HCT116 (cell line): Measurements from ENCODE around the gene SLC10A7. TPM values are rescaled to one million over a fixed set of nuclear protein-coding genes. Genes with fewer than 3 reads are reported as not detected.

Experiments
- ATAC-seq: fragments of 200-7000 bp; cut with Tn5 transposase; 2 replicates; pipeline ENCODE4 v1.9.1; 2020; ENCODE audit warnings: mild to moderate bottlenecking, moderate library complexity
- BruUV-seq: library from RNA; stranded (reverse); fragments of 400-500 nt; replicated peaks from 2 replicates; lab custom pipeline; 2021; lab: Mats Ljungman, UMichigan
- CTCF ChIA-PET: fragments of 300-600 bp; sonication (Branson Sonifier 250); formaldehyde crosslinking; loops from one replicate; lab custom pipeline; 2021; ENCODE audit warnings: antibody characterized with exemption; lab: Charles Lee
- POLR2A ChIA-PET: fragments of 300-600, 350-600 bp; sonication (Branson Sonifier 250); formaldehyde crosslinking; loops from one replicate; lab custom pipeline; 2021; ENCODE audit warnings: antibody characterized with exemption; lab: Charles Lee
- RAD21 ChIA-PET, 2 experiments: fragments of 300-600 bp; sonication (Branson Sonifier 250); formaldehyde crosslinking; loops; one replicate each; lab custom pipeline; 2023; ENCODE audit warnings: low total read pairs in 2 of 2; ENCODE audit not compliant: uncharacterized antibody in 2 of 2, unreplicated experiment in 2 of 2, low non-redundant PET in 1 of 2; lab: Charles Lee
- DNase-seq: peaks from one replicate; pipeline ENCODE4 v3.0.0-alpha.2; 2010; ENCODE audit warnings: low read depth, low spot score
- H2AFZ ChIP-seq: fragments of 200-600 bp; shearing (Covaris generic), sonication (generic); 2 replicates; pipeline ENCODE4 v1.6.1; 2017; ENCODE audit warnings: low read depth, mixed run types, mixed read lengths, antibody characterized with exemption, low read length; ENCODE audit not compliant: poor library complexity, severe bottlenecking
- H3K27ac ChIP-seq: 2 replicates; pipeline ENCODE4 v1.5.1; 2012; ENCODE audit warnings: low read depth, low read length
- H3K27me3 ChIP-seq: fragments of 200-600 bp; sonication (generic); 2 replicates; pipeline ENCODE4 v1.6.1; 2016; ENCODE audit warnings: mixed run types, low read length, mixed read lengths; ENCODE audit not compliant: insufficient read depth
- H3K36me3 ChIP-seq, 2 experiments: fragments of 200-500 bp in 1 of 2; fragments of 200-600 bp in 1 of 2; sonication (Bioruptor generic) in 1 of 2; sonication (generic) in 1 of 2; 2 replicates each; pipeline versions ENCODE4 v1.5.1 to v1.6.1; 2014 to 2016; ENCODE audit warnings: low read length in 2 of 2, inconsistent platforms in 1 of 2, mixed read lengths in 1 of 2, mixed run types in 1 of 2; ENCODE audit not compliant: insufficient read depth in 2 of 2, control insufficient read depth in 1 of 2
- H3K4me1 ChIP-seq, 2 experiments: fragments of 200-600 bp in 1 of 2; sonication (generic) in 1 of 2; 2 replicates each; pipeline versions ENCODE4 v1.5.1 to v1.6.1; 2012 to 2017; ENCODE audit warnings: low read length in 2 of 2, inconsistent platforms in 1 of 2, mild to moderate bottlenecking in 1 of 2, mixed read lengths in 1 of 2, mixed run types in 1 of 2, moderate library complexity in 1 of 2; ENCODE audit not compliant: insufficient read depth in 2 of 2, control insufficient read depth in 1 of 2
- H3K4me2 ChIP-seq: fragments of 200-600 bp; sonication (generic); 2 replicates; pipeline ENCODE4 v1.6.1; 2017; ENCODE audit warnings: mixed run types, low read length, mixed read lengths
- H3K4me3 ChIP-seq, 2 experiments: fragments of 200-600 bp in 1 of 2; sonication (generic) in 1 of 2; replicated peaks in 1 of 2; 2 replicates each; pipeline ENCODE4 v1.5.1; 2011 to 2016; ENCODE audit warnings: low read length in 2 of 2, control low read depth in 1 of 2, low read depth in 1 of 2, mild to moderate bottlenecking in 1 of 2, mixed read lengths in 1 of 2, mixed run types in 1 of 2
- H3K79me2 ChIP-seq: fragments of 200-600 bp; sonication (generic); 2 replicates; pipeline ENCODE4 v1.6.1; 2017; ENCODE audit warnings: mild to moderate bottlenecking, mixed run types, low read length, moderate library complexity, mixed read lengths; ENCODE audit not compliant: insufficient read depth
- H3K9ac ChIP-seq: fragments of 200-600 bp; sonication (generic); 2 replicates; pipeline ENCODE4 v1.6.1; 2016; ENCODE audit warnings: low read length, mixed read lengths
- H3K9me2 ChIP-seq: fragments of 200-600 bp; sonication (generic), shearing (Covaris generic); 2 replicates; pipeline ENCODE4 v1.6.1; 2017; ENCODE audit warnings: mixed run types, mild to moderate bottlenecking, moderate library complexity; ENCODE audit not compliant: insufficient read depth
- H3K9me3 ChIP-seq, 2 experiments: fragments of 200-500 bp in 1 of 2; fragments of 200-600 bp in 1 of 2; sonication (Bioruptor generic) in 1 of 2; sonication (generic) in 1 of 2; 2 replicates each; pipeline ENCODE4 v1.6.1; 2014 to 2017; ENCODE audit warnings: low read length in 2 of 2, mixed read lengths in 2 of 2, inconsistent platforms in 1 of 2, low read depth in 1 of 2, mild to moderate bottlenecking in 1 of 2, mixed run types in 1 of 2, moderate library complexity in 1 of 2; ENCODE audit not compliant: control insufficient read depth in 1 of 2, insufficient read depth in 1 of 2
- H4K20me1 ChIP-seq: fragments of 200-600 bp; sonication (generic), shearing (Covaris generic); 2 replicates; pipeline ENCODE4 v1.6.1; 2017; ENCODE audit warnings: mixed run types, mild to moderate bottlenecking, moderate library complexity; ENCODE audit not compliant: insufficient read depth
- ATF3 ChIP-seq: IDR thresholded peaks from 2 replicates; pipeline ENCODE4 v1.6.1; 2012
- CBX3 ChIP-seq: IDR thresholded peaks from 2 replicates; pipeline ENCODE4 v1.6.1; 2012; ENCODE audit warnings: low read depth
- EGR1 ChIP-seq: IDR thresholded peaks from 2 replicates; pipeline ENCODE4 v1.6.1; 2012; ENCODE audit warnings: low read depth
- ELF1 ChIP-seq: IDR thresholded peaks from 2 replicates; pipeline ENCODE4 v1.6.1; 2012; ENCODE audit warnings: low read depth, borderline replicate concordance
- EZH2 ChIP-seq: fragments of 200-600 bp; sonication (generic); IDR thresholded peaks from 2 replicates; pipeline ENCODE4 v1.6.1; 2017; ENCODE audit warnings: antibody characterized with exemption, mixed run types
- EZH2phosphoT487 ChIP-seq: fragments of 200-600 bp; IDR thresholded peaks from 2 replicates; pipeline ENCODE4 v1.6.1; 2018; ENCODE audit warnings: antibody characterized with exemption, borderline replicate concordance
- FOSL1 ChIP-seq: IDR thresholded peaks from 2 replicates; pipeline ENCODE4 v1.6.1; 2012; ENCODE audit warnings: low read depth
- JUND ChIP-seq: IDR thresholded peaks from 2 replicates; pipeline ENCODE4 v1.6.1; 2012
- MAX ChIP-seq: IDR thresholded peaks from 2 replicates; pipeline ENCODE4 v1.6.1; 2012
- POLR2AphosphoS5 ChIP-seq: IDR thresholded peaks from 2 replicates; pipeline ENCODE4 v1.6.1; 2011; ENCODE audit warnings: mild to moderate bottlenecking, low read depth, low read length, moderate library complexity
- RAD21 ChIP-seq: IDR thresholded peaks from 2 replicates; pipeline ENCODE4 v1.6.1; 2012; ENCODE audit warnings: low read depth, mild to moderate bottlenecking
- SIN3A ChIP-seq: IDR thresholded peaks from 2 replicates; pipeline ENCODE4 v1.6.1; 2012; ENCODE audit warnings: low read depth
- SRF ChIP-seq: IDR thresholded peaks from 2 replicates; pipeline ENCODE4 v1.6.1; 2012; ENCODE audit warnings: low read depth
- YY1 ChIP-seq: IDR thresholded peaks from 2 replicates; pipeline ENCODE4 v1.6.1; 2011; ENCODE audit warnings: low read length, low read depth, moderate library complexity, mild to moderate bottlenecking; ENCODE audit not compliant: insufficient replicate concordance; ENCODE audit errors: extremely low read depth
- ZNF274 ChIP-seq: fragments of 200-500 bp; sonication (Bioruptor generic); IDR thresholded peaks from 2 replicates; pipeline ENCODE4 v1.6.1; 2014; ENCODE audit warnings: mild to moderate bottlenecking, low read depth, low read length, inconsistent platforms
- intact Hi-C: fragments of 100-400 bp; cut with micrococcal nuclease; formaldehyde crosslinking; loops from 2 replicates; pipeline ENCODE4 v1.10.0; 2022
- total RNA-seq: library from RNA; stranded (reverse); gene quantifications from one replicate; pipeline ENCODE4 v1.2.1, GENCODE V29; 2021; ENCODE audit not compliant: unreplicated experiment
- TF ChIP-seq, protein P1 (sequence below), 3 experiments: fragments of 200-600 bp in 1 of 3; sonication (generic) in 1 of 3; IDR thresholded peaks in 2 of 3; conservative IDR thresholded peaks in 1 of 3; 2 replicates each; pipeline ENCODE4 v1.5.1; 2012 to 2017; ENCODE audit warnings: low read depth in 2 of 3, low read length in 2 of 3, antibody characterized with exemption in 1 of 3, borderline replicate concordance in 1 of 3, control low read depth in 1 of 3, mild to moderate bottlenecking in 1 of 3, mixed read lengths in 1 of 3, mixed run types in 1 of 3, moderate library complexity in 1 of 3; ENCODE audit not compliant: insufficient read depth in 1 of 3
- TF ChIP-seq, protein P2 (sequence below): IDR thresholded peaks from 2 replicates; pipeline ENCODE4 v1.6.1; 2012; ENCODE audit warnings: low read depth

SLC10A7 gene
- total RNA-seq, 1 experiment from 2014 or later = 5.5 TPM

GRCh38 chr4:146525754-146526153 is 4.0 kb upstream of the SLC10A7 start:
- no peak for DNase-seq
- no peak overlapping the region for H3K4me3 ChIP-seq
- no peaks in the 10 kb centered on the region for H3K9me3 ChIP-seq
- no peaks in the 10 kb centered on the region for H3K27me3 ChIP-seq
- H3K4me1 ChIP-seq = peaks cover 0 to 4% of the 10 kb centered on the region in 2 experiments; a peak in 1 of 4 replicates
- no peak overlapping the region for H3K4me2 ChIP-seq
- H3K36me3 ChIP-seq = no peaks in the 10 kb centered on the region
- no TSS peak for BruUV-seq
- H4K20me1 ChIP-seq = no peaks in the 10 kb centered on the region
- H3K79me2 ChIP-seq = no peaks in the 10 kb centered on the region
- no peak for ATAC-seq
- no peak overlapping the region for H2AFZ ChIP-seq
- ChIA-PET RAD21 (no interaction called here), CTCF (no interaction called here), POLR2A (no interaction called here)
- H3K27ac ChIP-seq = no peak overlapping the region
- no peak overlapping the region for H3K9ac ChIP-seq
- no peaks in the 10 kb centered on the region for H3K9me2 ChIP-seq
- intact Hi-C loops = no loop called here
- TF ChIP-seq, protein P1, sequence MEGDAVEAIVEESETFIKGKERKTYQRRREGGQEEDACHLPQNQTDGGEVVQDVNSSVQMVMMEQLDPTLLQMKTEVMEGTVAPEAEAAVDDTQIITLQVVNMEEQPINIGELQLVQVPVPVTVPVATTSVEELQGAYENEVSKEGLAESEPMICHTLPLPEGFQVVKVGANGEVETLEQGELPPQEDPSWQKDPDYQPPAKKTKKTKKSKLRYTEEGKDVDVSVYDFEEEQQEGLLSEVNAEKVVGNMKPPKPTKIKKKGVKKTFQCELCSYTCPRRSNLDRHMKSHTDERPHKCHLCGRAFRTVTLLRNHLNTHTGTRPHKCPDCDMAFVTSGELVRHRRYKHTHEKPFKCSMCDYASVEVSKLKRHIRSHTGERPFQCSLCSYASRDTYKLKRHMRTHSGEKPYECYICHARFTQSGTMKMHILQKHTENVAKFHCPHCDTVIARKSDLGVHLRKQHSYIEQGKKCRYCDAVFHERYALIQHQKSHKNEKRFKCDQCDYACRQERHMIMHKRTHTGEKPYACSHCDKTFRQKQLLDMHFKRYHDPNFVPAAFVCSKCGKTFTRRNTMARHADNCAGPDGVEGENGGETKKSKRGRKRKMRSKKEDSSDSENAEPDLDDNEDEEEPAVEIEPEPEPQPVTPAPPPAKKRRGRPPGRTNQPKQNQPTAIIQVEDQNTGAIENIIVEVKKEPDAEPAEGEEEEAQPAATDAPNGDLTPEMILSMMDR (IDR thresholded peaks at IDR 0.05 in 2 of 3, conservative IDR thresholded peaks at IDR 0.05 in 1 of 3; ENCODE audit: borderline replicate concordance in 1 of 3, insufficient read depth in 1 of 3, low read depth in 2 of 3, low read length in 2 of 3) = no peak
- TF ChIP-seq EZH2 = no peak
- TF ChIP-seq, all 23 proteins: peak for 0

DNA sequence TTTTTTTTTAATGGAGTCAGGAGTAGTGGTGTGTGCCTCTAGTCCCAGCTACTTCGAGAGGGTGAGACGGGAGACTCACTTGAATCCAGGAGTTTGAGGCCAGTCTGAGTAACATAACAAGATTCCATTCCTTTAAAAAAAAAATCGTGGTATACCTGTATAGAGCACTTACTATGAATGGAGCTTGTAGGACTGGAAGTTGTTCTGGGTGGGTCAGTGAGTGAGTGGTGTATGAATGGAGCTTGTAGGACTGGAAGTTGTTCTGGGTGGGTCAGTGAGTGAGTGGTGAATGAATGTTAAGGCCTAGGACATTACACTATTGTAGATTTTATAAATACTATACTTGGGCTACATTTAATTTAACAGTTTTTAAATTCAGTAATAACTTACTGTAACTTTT is 2.9 kb upstream of the SLC10A7 start:
- no peak overlapping the region for H3K4me3 ChIP-seq
- H3K36me3 ChIP-seq = no peaks in the 10 kb centered on the region
- peaks cover 0 to 7% of the 10 kb centered on the region in 2 experiments; a peak in 2 of 4 replicates for H3K4me1 ChIP-seq
- intact Hi-C loops = loop anchor here (5.0 kb wide), 1 partner anchor 182 kb away; no protein-coding TSS in a partner anchor
- no peaks in the 10 kb centered on the region for H3K9me2 ChIP-seq
- H3K27me3 ChIP-seq = no peaks in the 10 kb centered on the region
- ChIA-PET RAD21 (no interaction called here), POLR2A (no interaction called here), CTCF (no interaction called here)
- H4K20me1 ChIP-seq = no peaks in the 10 kb centered on the region
- no peaks in the 10 kb centered on the region for H3K79me2 ChIP-seq
- no peak overlapping the region for H3K4me2 ChIP-seq
- no TSS peak for BruUV-seq
- H2AFZ ChIP-seq = no peak overlapping the region
- ATAC-seq (no peak), DNase-seq (no peak)
- no peak overlapping the region for H3K9ac ChIP-seq
- H3K9me3 ChIP-seq = no peaks in the 10 kb centered on the region
- H3K27ac ChIP-seq = no peak overlapping the region
- TF ChIP-seq ELF1 = no peak
- TF ChIP-seq JUND = no peak
- no peak for TF ChIP-seq SRF
- TF ChIP-seq MAX = no peak
- TF ChIP-seq EZH2 = no peak
- TF ChIP-seq, protein P2, sequence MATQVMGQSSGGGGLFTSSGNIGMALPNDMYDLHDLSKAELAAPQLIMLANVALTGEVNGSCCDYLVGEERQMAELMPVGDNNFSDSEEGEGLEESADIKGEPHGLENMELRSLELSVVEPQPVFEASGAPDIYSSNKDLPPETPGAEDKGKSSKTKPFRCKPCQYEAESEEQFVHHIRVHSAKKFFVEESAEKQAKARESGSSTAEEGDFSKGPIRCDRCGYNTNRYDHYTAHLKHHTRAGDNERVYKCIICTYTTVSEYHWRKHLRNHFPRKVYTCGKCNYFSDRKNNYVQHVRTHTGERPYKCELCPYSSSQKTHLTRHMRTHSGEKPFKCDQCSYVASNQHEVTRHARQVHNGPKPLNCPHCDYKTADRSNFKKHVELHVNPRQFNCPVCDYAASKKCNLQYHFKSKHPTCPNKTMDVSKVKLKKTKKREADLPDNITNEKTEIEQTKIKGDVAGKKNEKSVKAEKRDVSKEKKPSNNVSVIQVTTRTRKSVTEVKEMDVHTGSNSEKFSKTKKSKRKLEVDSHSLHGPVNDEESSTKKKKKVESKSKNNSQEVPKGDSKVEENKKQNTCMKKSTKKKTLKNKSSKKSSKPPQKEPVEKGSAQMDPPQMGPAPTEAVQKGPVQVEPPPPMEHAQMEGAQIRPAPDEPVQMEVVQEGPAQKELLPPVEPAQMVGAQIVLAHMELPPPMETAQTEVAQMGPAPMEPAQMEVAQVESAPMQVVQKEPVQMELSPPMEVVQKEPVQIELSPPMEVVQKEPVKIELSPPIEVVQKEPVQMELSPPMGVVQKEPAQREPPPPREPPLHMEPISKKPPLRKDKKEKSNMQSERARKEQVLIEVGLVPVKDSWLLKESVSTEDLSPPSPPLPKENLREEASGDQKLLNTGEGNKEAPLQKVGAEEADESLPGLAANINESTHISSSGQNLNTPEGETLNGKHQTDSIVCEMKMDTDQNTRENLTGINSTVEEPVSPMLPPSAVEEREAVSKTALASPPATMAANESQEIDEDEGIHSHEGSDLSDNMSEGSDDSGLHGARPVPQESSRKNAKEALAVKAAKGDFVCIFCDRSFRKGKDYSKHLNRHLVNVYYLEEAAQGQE = no peak
- TF ChIP-seq YY1 = no peak
- TF ChIP-seq RAD21 = no peak
- TF ChIP-seq CBX3 = no peak
- TF ChIP-seq ZNF274 = no peak
- no peak for TF ChIP-seq ATF3
- TF ChIP-seq SIN3A = no peak
- no peak for TF ChIP-seq EGR1
- TF ChIP-seq EZH2phosphoT487 = no peak
- no peak for TF ChIP-seq POLR2AphosphoS5
- TF ChIP-seq FOSL1 = no peak
